ENCODE measurements around the gene MYO16.

The MYO16 gene

DNA sequence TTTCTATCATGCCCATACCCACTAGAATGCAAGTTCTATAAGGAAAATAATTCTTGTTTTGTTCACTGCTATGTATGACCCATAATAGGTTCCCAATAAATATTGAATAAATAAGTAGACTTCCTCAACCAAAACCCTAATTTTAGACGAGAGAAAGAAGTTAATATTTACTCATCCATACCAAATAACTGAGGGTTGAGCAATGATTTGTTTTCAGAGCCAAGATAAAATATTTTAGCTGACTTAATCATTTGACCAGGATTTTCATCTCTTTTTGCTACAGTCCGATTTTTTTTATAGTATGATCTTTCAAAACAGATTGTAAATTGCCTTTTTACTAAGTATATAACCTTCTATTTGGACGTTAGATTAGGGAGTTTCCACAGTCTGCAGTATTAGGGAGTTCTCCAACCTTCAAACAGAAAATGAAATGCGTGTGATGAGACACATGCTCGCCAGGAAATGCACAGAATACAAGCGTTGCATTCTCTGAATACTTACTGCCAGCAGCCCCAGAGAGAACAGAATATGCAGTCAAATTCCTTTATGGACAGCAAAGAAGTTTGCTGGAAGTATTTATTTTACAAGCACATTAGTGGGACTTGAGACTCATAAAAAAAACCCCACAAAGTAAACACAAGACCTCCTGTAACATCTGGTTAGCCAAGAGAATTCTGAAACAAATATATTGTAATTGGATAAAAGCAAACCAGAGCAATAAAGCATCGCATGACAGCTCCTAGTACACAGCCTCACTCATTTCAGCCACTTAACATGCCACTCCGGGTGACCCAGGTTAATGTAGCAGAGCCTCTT is 230.0 kb downstream of the MYO16 start:
- TF ChIP-seq, protein P1, sequence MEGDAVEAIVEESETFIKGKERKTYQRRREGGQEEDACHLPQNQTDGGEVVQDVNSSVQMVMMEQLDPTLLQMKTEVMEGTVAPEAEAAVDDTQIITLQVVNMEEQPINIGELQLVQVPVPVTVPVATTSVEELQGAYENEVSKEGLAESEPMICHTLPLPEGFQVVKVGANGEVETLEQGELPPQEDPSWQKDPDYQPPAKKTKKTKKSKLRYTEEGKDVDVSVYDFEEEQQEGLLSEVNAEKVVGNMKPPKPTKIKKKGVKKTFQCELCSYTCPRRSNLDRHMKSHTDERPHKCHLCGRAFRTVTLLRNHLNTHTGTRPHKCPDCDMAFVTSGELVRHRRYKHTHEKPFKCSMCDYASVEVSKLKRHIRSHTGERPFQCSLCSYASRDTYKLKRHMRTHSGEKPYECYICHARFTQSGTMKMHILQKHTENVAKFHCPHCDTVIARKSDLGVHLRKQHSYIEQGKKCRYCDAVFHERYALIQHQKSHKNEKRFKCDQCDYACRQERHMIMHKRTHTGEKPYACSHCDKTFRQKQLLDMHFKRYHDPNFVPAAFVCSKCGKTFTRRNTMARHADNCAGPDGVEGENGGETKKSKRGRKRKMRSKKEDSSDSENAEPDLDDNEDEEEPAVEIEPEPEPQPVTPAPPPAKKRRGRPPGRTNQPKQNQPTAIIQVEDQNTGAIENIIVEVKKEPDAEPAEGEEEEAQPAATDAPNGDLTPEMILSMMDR (conservative IDR thresholded peaks at IDR 0.05; ENCODE audit: low read depth, low read length) = no peak
- peak; percentile 18 for DNase-seq (ENCODE audit: low read depth)
- H3K4me3 ChIP-seq (ENCODE audit: low read length) = no peak overlapping the region

DNA sequence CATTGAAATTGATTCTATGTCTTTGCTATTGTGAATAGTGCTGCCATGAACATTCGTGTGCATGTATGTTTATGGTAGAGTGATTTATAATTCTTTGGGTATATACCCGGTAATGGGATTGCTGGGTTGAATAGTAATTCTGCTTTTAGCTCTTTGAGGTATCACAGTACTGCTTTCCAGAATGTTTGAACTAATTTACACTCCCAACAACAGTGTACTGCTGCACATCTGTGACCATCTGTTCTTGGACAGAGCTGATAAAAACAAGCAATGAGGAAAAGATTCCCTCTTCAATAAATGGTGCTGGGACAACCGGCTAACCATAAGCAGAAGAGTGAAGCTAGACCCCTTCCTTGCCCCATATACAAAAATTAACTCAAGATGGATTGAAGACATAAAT is 231.0 kb downstream of the MYO16 start:
- TF ChIP-seq, protein P1 (conservative IDR thresholded peaks at IDR 0.05; ENCODE audit: low read depth, low read length) = no peak
- DNase-seq (ENCODE audit: low read depth) = no peak
- H3K4me3 ChIP-seq (ENCODE audit: low read length) = no peak overlapping the region

DNA sequence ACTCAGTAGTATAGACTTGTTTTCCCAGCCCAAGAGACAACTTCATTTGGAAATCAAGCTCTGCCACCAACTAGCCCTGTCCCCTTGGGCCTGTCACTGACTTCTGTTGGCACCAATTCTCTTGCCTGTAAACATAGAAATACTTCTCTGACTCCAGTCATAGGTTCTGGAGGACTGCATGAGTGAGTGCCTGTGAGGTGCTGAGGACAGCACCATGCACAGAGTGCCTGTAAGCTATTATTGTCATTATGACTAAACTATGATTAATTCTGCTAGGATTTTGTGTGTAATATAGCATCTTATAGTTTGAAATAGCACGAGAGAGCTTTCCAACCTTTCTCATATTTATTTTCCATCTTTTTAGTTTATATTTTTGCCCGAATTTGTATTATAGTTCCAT is 247.9 kb downstream of the MYO16 start:
- TF ChIP-seq, protein P1 (conservative IDR thresholded peaks at IDR 0.05; ENCODE audit: low read depth, low read length) = no peak
- DNase-seq (ENCODE audit: low read depth) = no peak
- no peak overlapping the region for H3K4me3 ChIP-seq (ENCODE audit: low read length)

- no peak for DNase-seq (ENCODE audit: low read depth)
- no peak overlapping the region for H3K4me3 ChIP-seq (ENCODE audit: low read length)
- TF ChIP-seq, protein P1 (conservative IDR thresholded peaks at IDR 0.05; ENCODE audit: low read depth, low read length) = no peak
These were observed 249.3 kb downstream of the MYO16 start for GRCh38 chr13:108878732-108879131.

DNA sequence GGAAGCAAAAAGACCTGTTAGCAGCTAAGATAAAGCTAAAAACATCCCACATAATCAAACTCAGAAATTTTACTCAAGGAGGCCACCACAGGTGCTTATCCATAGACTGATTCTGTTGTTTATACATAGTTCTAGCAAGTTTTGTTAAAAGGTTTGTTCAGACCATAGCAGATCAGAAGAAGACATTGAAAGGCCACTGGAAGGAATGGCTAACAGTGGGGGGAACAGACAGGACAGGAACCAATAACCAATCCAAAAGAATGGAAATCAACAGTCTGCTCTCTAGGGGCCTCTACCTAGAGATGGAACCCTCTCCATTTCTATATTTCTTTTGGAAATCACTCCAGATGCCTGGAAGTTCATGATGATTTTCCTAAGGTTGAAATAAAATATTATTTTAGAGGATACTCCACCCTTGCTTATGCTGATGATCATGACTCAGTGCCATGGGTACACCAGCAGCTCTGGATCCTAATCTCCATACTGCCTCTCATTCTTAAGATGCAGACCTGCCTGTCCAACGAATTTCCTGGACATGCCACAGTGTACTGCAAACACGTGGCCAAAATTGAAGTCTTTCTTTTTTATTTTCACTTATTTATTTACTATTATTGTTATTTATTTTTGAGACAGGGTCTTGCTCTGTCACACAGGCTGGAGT is 260.0 kb downstream of the MYO16 start:
- TF ChIP-seq, protein P1 (conservative IDR thresholded peaks at IDR 0.05; ENCODE audit: low read depth, low read length) = no peak
- no peak for DNase-seq (ENCODE audit: low read depth)
- H3K4me3 ChIP-seq (ENCODE audit: low read length) = no peak overlapping the region

GRCh38 chr13:108895220-108895704 is 265.9 kb downstream of the MYO16 start:
- TF ChIP-seq, protein P1 (conservative IDR thresholded peaks at IDR 0.05; ENCODE audit: low read depth, low read length) = peak; percentile 47
- no peak overlapping the region for H3K4me3 ChIP-seq (ENCODE audit: low read length)
- no peak for DNase-seq (ENCODE audit: low read depth)
